BLaER1 treated with 17β-estradiol and CSF1 and Interleukin-3, amounts not matched to agents 10 nM and 100 nM (cell line): ENCODE measurements around the gene MAGEB5.
"Not testable (repeated sequence)": the region's sequence is repeated elsewhere in the genome, so short reads cannot be mapped to it uniquely, and the experiment has no call there.

Experiments used
- H3K27ac ChIP-seq, 11 experiments: shearing (Covaris generic); formaldehyde crosslinking; 2 replicates each; pipeline ENCODE4 v1.8.1; 2022
- H3K27me3 ChIP-seq, 11 experiments: shearing (Covaris generic); formaldehyde crosslinking; 2 replicates each; pipeline ENCODE4 v1.8.1; 2022
- H3K36me3 ChIP-seq, 11 experiments: shearing (Covaris generic); formaldehyde crosslinking; 2 replicates each; pipeline ENCODE4 v1.8.1; 2022
- H3K4me1 ChIP-seq, 10 experiments: shearing (Covaris generic); formaldehyde crosslinking; 2 replicates each; pipeline ENCODE4 v1.8.1; 2022
- H3K4me2 ChIP-seq, 11 experiments: shearing (Covaris generic); formaldehyde crosslinking; 2 replicates each; pipeline ENCODE4 v1.8.1; 2022
- H3K4me3 ChIP-seq, 10 experiments: shearing (Covaris generic); formaldehyde crosslinking; 2 replicates each; pipeline ENCODE4 v1.8.1; 2022
- H3K9ac ChIP-seq, 11 experiments: shearing (Covaris generic); formaldehyde crosslinking; 2 replicates each; pipeline ENCODE4 v1.8.1; 2022
- H3K9me3 ChIP-seq, 11 experiments: shearing (Covaris generic); formaldehyde crosslinking; replicated peaks in 1 of 11; 2 replicates each; pipeline ENCODE4 v1.8.1; 2022
- H4K20me1 ChIP-seq, 11 experiments: shearing (Covaris generic); formaldehyde crosslinking; 2 replicates each; pipeline ENCODE4 v1.8.1; 2022
- Cebpa-rat ChIP-seq, 11 experiments: shearing (Covaris generic); IDR thresholded peaks; 2 replicates each; pipeline ENCODE4 v1.8.1; 2022

MAGEB5 gene, protein sequence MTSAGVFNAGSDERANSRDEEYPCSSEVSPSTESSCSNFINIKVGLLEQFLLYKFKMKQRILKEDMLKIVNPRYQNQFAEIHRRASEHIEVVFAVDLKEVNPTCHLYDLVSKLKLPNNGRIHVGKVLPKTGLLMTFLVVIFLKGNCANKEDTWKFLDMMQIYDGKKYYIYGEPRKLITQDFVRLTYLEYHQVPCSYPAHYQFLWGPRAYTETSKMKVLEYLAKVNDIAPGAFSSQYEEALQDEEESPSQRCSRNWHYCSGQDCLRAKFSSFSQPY

DNA sequence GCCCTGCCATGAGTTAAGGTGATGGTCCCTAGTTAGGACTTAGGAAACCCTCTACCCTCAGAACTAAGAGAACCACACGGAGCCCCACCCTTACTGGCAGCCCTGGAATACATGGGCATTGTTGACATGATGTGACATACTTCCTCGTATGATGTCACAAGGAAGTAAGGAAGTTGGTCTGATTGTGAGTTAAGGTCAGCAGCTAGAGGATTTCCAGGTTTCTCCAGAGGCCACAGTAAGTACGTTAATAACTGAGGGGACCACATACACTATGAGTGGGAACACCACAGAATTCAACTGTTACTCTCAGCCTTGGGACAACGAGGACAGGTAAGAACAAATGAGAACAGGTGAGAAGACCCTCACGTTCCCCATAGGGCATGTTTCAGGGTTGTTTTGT, at the start of gene MAGEB5:
Gene MAGEB5, plus strand, starts transcription at position 301 of the 400 bp plus-strand sequence. CDS start 1,133 bp downstream, outside the sequence.
- no peaks in the 10 kb centered on the region; a peak in 2 of 22 replicates for H3K9me3 ChIP-seq
- H3K27me3 ChIP-seq = peaks cover 75 to 100% (median 96%) of the 10 kb centered on the region in 11 experiments
- no peak within 1 kb of the TSS for H3K4me2 ChIP-seq
- H3K4me1 ChIP-seq = no peaks in the 10 kb centered on the region
- H4K20me1 ChIP-seq = no peaks in the 10 kb centered on the region; a peak in 2 of 22 replicates
- no peak within 1 kb of the TSS for H3K9ac ChIP-seq
- no peak within 1 kb of the TSS for H3K27ac ChIP-seq
- H3K36me3 ChIP-seq = no peaks in the 10 kb centered on the region
- H3K4me3 ChIP-seq = no peak within 1 kb of the TSS
- no peak for TF ChIP-seq Cebpa-rat (IDR thresholded peaks at IDR 0.05)

GRCh38 chrX:26192204-26192603, 23.8 kb upstream of the MAGEB5 start, which contains the start of gene MAGEB6:
MAGEB6 (plus strand) TSS chrX:26192440; CDS start chrX:26193847, 1,407 bp downstream.
- Histone ChIP-seq H3K4me2 (no peak within 1 kb of the TSS), H3K27me3 (peaks cover 32 to 84% (median 68%) of the 10 kb centered on the region in 11 experiments; a peak in 21 of 22 replicates), H3K4me3 (no peak within 1 kb of the TSS), H3K4me1 (no peaks in the 10 kb centered on the region), H3K9ac (no peak within 1 kb of the TSS), H4K20me1 (no peaks in the 10 kb centered on the region; a peak in 1 of 22 replicates), H3K9me3 (peaks cover 0 to 8% (median 0%) of the 10 kb centered on the region in 11 experiments; a peak in 3 of 22 replicates), H3K36me3 (no peaks in the 10 kb centered on the region), H3K27ac (no peak within 1 kb of the TSS)
- no peak for TF ChIP-seq Cebpa-rat (IDR thresholded peaks at IDR 0.05)

- Histone ChIP-seq H3K9me3 (peaks cover 0 to 14% (median 0%) of the 10 kb centered on the region in 11 experiments; a peak in 5 of 22 replicates), H3K27ac (no peak overlapping the region), H3K9ac (no peak overlapping the region), H3K36me3 (no peaks in the 10 kb centered on the region), H3K4me3 (no peak overlapping the region), H3K4me1 (no peaks in the 10 kb centered on the region), H3K27me3 (peaks cover 67 to 94% (median 84%) of the 10 kb centered on the region in 11 experiments), H4K20me1 (peaks cover 0 to 5% (median 0%) of the 10 kb centered on the region in 11 experiments; a peak in 1 of 22 replicates), H3K4me2 (no peak overlapping the region)
- TF ChIP-seq Cebpa-rat (IDR thresholded peaks at IDR 0.05) = no peak
Observed at GRCh38 chrX:26203561-26203960, 12.4 kb upstream of the MAGEB5 start.

GRCh38 chrX:26204717-26205116, 11.3 kb upstream of the MAGEB5 start:
- not testable (repeated sequence) for H3K4me3 ChIP-seq, H3K27ac ChIP-seq, H3K9ac ChIP-seq, H3K4me2 ChIP-seq, H3K4me1 ChIP-seq, H3K36me3 ChIP-seq, H4K20me1 ChIP-seq
- H3K27me3 ChIP-seq = peaks cover 69 to 94% (median 86%) of the 10 kb centered on the region in 11 experiments
- H3K9me3 ChIP-seq = peaks cover 0 to 14% (median 0%) of the 10 kb centered on the region in 11 experiments; a peak in 5 of 22 replicates

DNA sequence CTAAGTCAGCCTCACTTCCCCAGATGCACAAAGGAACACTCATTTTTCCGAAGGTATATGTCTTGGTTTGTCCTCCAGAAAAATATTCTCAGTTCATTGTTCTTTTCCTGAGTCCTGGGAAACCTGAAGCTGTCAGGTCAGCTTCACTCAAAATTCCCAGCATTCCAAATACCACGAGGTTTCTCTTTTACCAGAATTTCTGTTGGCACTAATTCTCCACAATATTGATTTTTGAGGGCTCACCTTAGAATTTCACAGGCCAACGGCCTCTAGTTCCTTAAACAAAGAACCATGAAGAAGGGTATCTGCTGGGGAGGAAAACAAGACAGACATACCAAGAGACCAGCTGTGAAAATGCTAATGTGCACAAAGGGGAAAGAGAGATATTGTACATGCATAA, 8.0 kb upstream of the MAGEB5 start:
- TF ChIP-seq Cebpa-rat (IDR thresholded peaks at IDR 0.05) = no peak
- peaks cover 63 to 94% (median 84%) of the 10 kb centered on the region in 11 experiments for H3K27me3 ChIP-seq
- H3K4me3 ChIP-seq = no peak overlapping the region
- H3K9ac ChIP-seq = no peak overlapping the region
- no peak overlapping the region for H3K27ac ChIP-seq
- no peak overlapping the region for H3K4me2 ChIP-seq
- H4K20me1 ChIP-seq = peaks cover 0 to 3% (median 0%) of the 10 kb centered on the region in 11 experiments; a peak in 1 of 22 replicates
- no peaks in the 10 kb centered on the region for H3K36me3 ChIP-seq
- no peaks in the 10 kb centered on the region for H3K4me1 ChIP-seq
- peaks cover 0 to 14% (median 0%) of the 10 kb centered on the region in 11 experiments; a peak in 4 of 22 replicates for H3K9me3 ChIP-seq

DNA sequence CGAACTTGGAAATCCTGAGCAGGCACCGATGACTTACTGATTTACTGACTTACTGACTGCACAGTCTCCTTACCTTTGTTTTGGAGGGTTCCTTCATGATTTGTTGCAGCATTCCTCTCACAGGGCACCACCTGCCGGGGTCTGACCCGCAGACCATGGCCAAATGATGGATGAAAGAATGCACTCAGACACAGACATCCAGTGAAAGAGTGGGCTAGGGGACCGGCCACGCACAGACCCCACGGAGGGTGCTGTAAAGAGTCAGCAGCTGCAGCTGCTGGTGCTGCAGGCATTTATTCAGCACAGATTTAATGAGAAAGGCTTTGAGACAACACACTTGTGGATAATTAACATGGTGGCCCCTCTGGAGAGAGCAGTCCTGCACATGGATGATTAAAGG, 3.4 kb downstream of the MAGEB5 start:
- H3K9me3 ChIP-seq = no peaks in the 10 kb centered on the region; a peak in 2 of 22 replicates
- no peaks in the 10 kb centered on the region for H3K36me3 ChIP-seq
- no peaks in the 10 kb centered on the region for H3K4me1 ChIP-seq
- H3K27me3 ChIP-seq = peaks cover 84 to 100% (median 100%) of the 10 kb centered on the region in 11 experiments
- H3K9ac ChIP-seq = no peak overlapping the region
- no peak overlapping the region for H3K4me2 ChIP-seq
- H3K4me3 ChIP-seq = no peak overlapping the region
- TF ChIP-seq Cebpa-rat (IDR thresholded peaks at IDR 0.05) = no peak
- H4K20me1 ChIP-seq = no peaks in the 10 kb centered on the region; a peak in 2 of 22 replicates
- H3K27ac ChIP-seq = no peak overlapping the region

DNA sequence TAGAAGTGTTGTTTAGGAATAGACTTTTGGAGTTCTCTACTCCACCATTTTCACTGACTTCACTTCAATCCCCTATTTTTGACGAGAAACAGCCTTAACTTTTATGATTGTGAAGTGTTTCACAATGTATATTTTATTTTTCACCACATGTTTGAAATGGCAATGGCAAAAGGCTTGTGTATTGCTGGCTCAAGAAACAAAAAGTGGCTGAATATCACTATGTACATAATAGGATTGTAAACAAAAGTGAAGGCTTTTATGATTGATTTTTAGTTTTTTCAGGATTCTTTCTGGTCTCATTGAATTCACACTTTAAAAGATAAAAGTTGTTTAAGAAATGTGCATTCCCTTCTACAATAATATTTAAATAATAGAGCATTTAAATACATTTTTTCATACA, 18.2 kb downstream of the MAGEB5 start:
- Histone ChIP-seq H3K27ac (no peak overlapping the region), H3K36me3 (no peaks in the 10 kb centered on the region), H3K4me2 (no peak overlapping the region), H3K27me3 (peaks cover 63 to 98% (median 90%) of the 10 kb centered on the region in 11 experiments), H3K9me3 (peaks cover 9 to 43% (median 25%) of the 10 kb centered on the region in 11 experiments; a peak in 21 of 22 replicates), H3K4me3 (no peak overlapping the region), H4K20me1 (no peaks in the 10 kb centered on the region; a peak in 2 of 22 replicates), H3K4me1 (no peaks in the 10 kb centered on the region), H3K9ac (no peak overlapping the region)
- TF ChIP-seq Cebpa-rat (IDR thresholded peaks at IDR 0.05) = no peak

DNA sequence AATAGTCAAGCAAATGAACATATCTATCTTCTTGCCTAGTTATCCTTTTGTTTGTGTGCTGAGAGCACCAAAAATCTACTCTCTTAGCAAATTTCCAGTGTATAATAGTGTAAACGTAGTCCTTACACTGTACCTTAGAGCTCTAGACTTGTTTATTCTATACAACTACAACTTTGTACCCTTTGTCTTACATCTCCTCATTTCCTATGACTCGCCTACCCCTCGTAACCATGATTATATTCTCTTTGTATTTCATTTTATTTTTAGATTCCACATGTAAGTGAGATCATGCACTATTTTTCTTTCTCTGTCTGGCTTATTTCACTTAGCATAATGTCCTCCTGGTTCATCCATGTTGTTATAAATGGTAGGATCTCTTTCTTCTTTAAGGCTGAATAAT, 37.6 kb downstream of the MAGEB5 start:
- Histone ChIP-seq H3K27me3 (peaks cover 59 to 99% (median 83%) of the 10 kb centered on the region in 11 experiments), H3K9me3 (no peaks in the 10 kb centered on the region; a peak in 2 of 22 replicates), H3K9ac (no peak overlapping the region), H3K27ac (no peak overlapping the region), H3K4me3 (no peak overlapping the region), H3K4me2 (no peak overlapping the region), H3K36me3 (no peaks in the 10 kb centered on the region), H4K20me1 (no peaks in the 10 kb centered on the region; a peak in 1 of 22 replicates), H3K4me1 (no peaks in the 10 kb centered on the region)
- TF ChIP-seq Cebpa-rat (IDR thresholded peaks at IDR 0.05) = no peak

GRCh38 chrX:26254436-26254835, 38.5 kb downstream of the MAGEB5 start:
- H3K9me3 ChIP-seq = no peaks in the 10 kb centered on the region; a peak in 2 of 22 replicates
- H3K27me3 ChIP-seq = peaks cover 67 to 99% (median 86%) of the 10 kb centered on the region in 11 experiments
- no peak overlapping the region for H3K4me2 ChIP-seq
- H3K36me3 ChIP-seq = no peaks in the 10 kb centered on the region
- no peak for TF ChIP-seq Cebpa-rat (IDR thresholded peaks at IDR 0.05)
- no peaks in the 10 kb centered on the region for H3K4me1 ChIP-seq
- H3K27ac ChIP-seq = no peak overlapping the region
- no peaks in the 10 kb centered on the region for H4K20me1 ChIP-seq
- no peak overlapping the region for H3K4me3 ChIP-seq
- H3K9ac ChIP-seq = no peak overlapping the region
